K562 (cell line): ENCODE results near the gene ARSK. TPM values are rescaled to one million over a fixed set of nuclear protein-coding genes. Genes with fewer than 3 reads are reported as not detected.

ENCODE experiments used
- AFF4 ChIP-seq: sonication (generic); formaldehyde crosslinking; IDR thresholded peaks from 2 replicates; pipeline ENCODE4 v1.8.0; 2023; ENCODE audit warnings: mild to moderate bottlenecking, missing genetic modification reagents
- ATF4 ChIP-seq: fragments of 450-650 bp; formaldehyde crosslinking; IDR thresholded peaks from 2 replicates; pipeline ENCODE4 v1.4.0; 2022; ENCODE audit warnings: mild to moderate bottlenecking, moderate library complexity
- BDP1 ChIP-seq: IDR thresholded peaks from 3 replicates; pipeline ENCODE4 v1.6.1; 2011; ENCODE audit not compliant: insufficient read length, insufficient read depth
- BHLHE40 ChIP-seq: IDR thresholded peaks from 2 replicates; pipeline ENCODE4 v1.6.1; 2011; ENCODE audit warnings: low read length, improper control_type of control experiment
- DPF2 ChIP-seq: fragments of 450-650 bp; IDR thresholded peaks from 2 replicates; pipeline ENCODE4 v1.6.1; 2016
- EP300 ChIP-seq: IDR thresholded peaks from 2 replicates; pipeline ENCODE4 v1.6.1; 2012; ENCODE audit warnings: low read length, improper control_type of control experiment
- FOXA3 ChIP-seq, 2 experiments: fragments of 450-650 bp in 1 of 2; sonication (generic) in 1 of 2; formaldehyde crosslinking; IDR thresholded peaks in 1 of 2; conservative IDR thresholded peaks in 1 of 2; 2 replicates each; pipeline versions ENCODE4 v1.4.0 to v1.8.0; 2020 to 2022; ENCODE audit warnings: mild to moderate bottlenecking in 2 of 2, missing genetic modification reagents in 1 of 2
- HMG20A ChIP-seq: fragments of 450-650 bp; formaldehyde crosslinking; conservative IDR thresholded peaks from 2 replicates; pipeline ENCODE4 v1.4.0; 2020; ENCODE audit warnings: mild to moderate bottlenecking, mixed read lengths
- MCM5 ChIP-seq: fragments of 450-650 bp; IDR thresholded peaks from 2 replicates; pipeline ENCODE4 v1.6.1; 2016; ENCODE audit warnings: low read depth
- MITF ChIP-seq: IDR thresholded peaks from 2 replicates; pipeline ENCODE4 v1.6.1; 2014; ENCODE audit warnings: antibody characterized with exemption
- NFRKB ChIP-seq: fragments of 450-650 bp; IDR thresholded peaks from 2 replicates; pipeline ENCODE4 v1.6.1; 2016; ENCODE audit warnings: low read depth
- NR2C2 ChIP-seq, 2 experiments: fragments of 200-800 bp in 1 of 2; sonication (Bioruptor generic) in 1 of 2; sonication (generic) in 1 of 2; formaldehyde crosslinking in 1 of 2; IDR thresholded peaks; 2 replicates each; pipeline versions ENCODE4 v1.6.1 to v1.8.0; 2016 to 2022; ENCODE audit warnings: mild to moderate bottlenecking in 1 of 2, missing compliant biosample characterization in 1 of 2, missing genetic modification characterization in 1 of 2, missing genetic modification reagents in 1 of 2
- SETDB1 ChIP-seq: IDR thresholded peaks from one replicate; pipeline ENCODE4 v1.6.1; 2012; ENCODE audit warnings: low read length, control low read depth, inconsistent platforms
- TCFL5 ChIP-seq: fragments of 250-450 bp; sonication (Bioruptor Pico); conservative IDR thresholded peaks from 2 replicates; pipeline ENCODE4 v1.6.1; 2021; ENCODE audit warnings: mild to moderate bottlenecking, moderate library complexity, matching md5 sums
- THAP12 ChIP-seq: fragments of 250-450 bp; sonication (Bioruptor Pico); IDR thresholded peaks from 2 replicates; pipeline ENCODE4 v1.9.0; 2021; ENCODE audit warnings: mild to moderate bottlenecking, inconsistent platforms
- USF1 ChIP-seq: sonication (generic); formaldehyde crosslinking; IDR thresholded peaks from 2 replicates; pipeline ENCODE4 v1.9.0; 2022; ENCODE audit warnings: mild to moderate bottlenecking, missing genetic modification reagents
- ZNF584 ChIP-seq: fragments of 200-800 bp; sonication (Bioruptor generic); IDR thresholded peaks from 2 replicates; pipeline ENCODE4 v1.6.1; 2016; ENCODE audit warnings: low read depth, mild to moderate bottlenecking, missing genetic modification characterization, missing compliant biosample characterization
- polyA plus RNA-seq, 8 experiments: library from polyadenylated mRNA; depleted of rRNA in 4 of 8; stranded (reverse) in 5 of 8; unstranded in 3 of 8; fragments of >200 nt; fragmentation: Nextera tagmentation in 2 of 8; fragmentation: Illumina TruSeq in 1 of 8; extraction: Ambion mirVana in 2 of 8; extraction: Trizol in 1 of 8; gene quantifications; 2 replicates each; pipeline versions ENCODE4 v1.2.1 to v1.2.3, GENCODE V29; 2011 to 2014; ENCODE audit warnings: inconsistent platforms in 1 of 8, missing spikeins in 1 of 8
- total RNA-seq, 7 experiments: library from RNA; depleted of rRNA in 6 of 7; stranded (reverse); fragments of >200 nt in 6 of 7; fragmentation: Illumina TruSeq in 2 of 7; extraction: Trizol in 2 of 7; gene quantifications; 2 replicates each; pipeline versions ENCODE4 v1.2.1 to v1.2.3, GENCODE V29; 2011 to 2021; ENCODE audit warnings: low replicate concordance in 1 of 7

The ARSK gene
- total and polyA plus RNA-seq, 9 of the 15 experiments (the other 6 are each of a cell fraction or from before 2014, with no cell fraction given) = 2.7 to 9.4 (median 7.1) TPM

GRCh38 chr5:95644351-95645042 lies 89.6 kb downstream of the ARSK start (continued):
- TF ChIP-seq BHLHE40 (no peak), NR2C2 (CRISPR knock-in tag; IDR thresholded peaks at IDR 0.05) (no peak), NR2C2 (tag; IDR thresholded peaks at IDR 0.05) (no peak), MITF (no peak), FOXA3 (CRISPR knock-in tag; conservative IDR thresholded peaks at IDR 0.05 in 1 of 2, IDR thresholded peaks at IDR 0.05 in 1 of 2) (no peak), THAP12 (CRISPR knock-in tag) (no peak), NFRKB (no peak), USF1 (CRISPR knock-in tag) (no peak), TCFL5 (CRISPR knock-in tag) (no peak), ATF4 (no peak), DPF2 (no peak), MCM5 (no peak), AFF4 (CRISPR knock-in tag) (no peak), SETDB1 (no peak), BDP1 (no peak), HMG20A (CRISPR knock-in tag) (no peak), ZNF584 (no peak), EP300 (no peak)
